A549 (cell line): ENCODE results near the gene STAP2.

Experiments
- JUN ChIP-seq, 2 experiments: fragments of >200 bp; sonication (Bioruptor Twin); formaldehyde crosslinking; IDR thresholded peaks; 2 replicates in 1 of 2; 3 replicates in 1 of 2; pipeline ENCODE4 v1.6.1; 2016 to 2017
- MAZ ChIP-seq: fragments of 150-350 bp; IDR thresholded peaks from 2 replicates; pipeline ENCODE4 v1.6.1; 2014; ENCODE audit warnings: antibody characterized with exemption, low read depth, low read length, borderline replicate concordance
- TF ChIP-seq, protein P1 (sequence below): fragments of >200 bp; sonication (Bioruptor Twin); formaldehyde crosslinking; IDR thresholded peaks from 3 replicates; pipeline ENCODE4 v1.5.1; 2016
- TF ChIP-seq, protein P2 (sequence below): fragments of 450-650 bp; IDR thresholded peaks from 2 replicates; pipeline ENCODE4 v1.6.1; 2014; ENCODE audit warnings: antibody characterized with exemption

- TF ChIP-seq MAZ: no peak
- no peak for TF ChIP-seq JUN (IDR thresholded peaks at IDR 0.05)
- TF ChIP-seq, protein P1, sequence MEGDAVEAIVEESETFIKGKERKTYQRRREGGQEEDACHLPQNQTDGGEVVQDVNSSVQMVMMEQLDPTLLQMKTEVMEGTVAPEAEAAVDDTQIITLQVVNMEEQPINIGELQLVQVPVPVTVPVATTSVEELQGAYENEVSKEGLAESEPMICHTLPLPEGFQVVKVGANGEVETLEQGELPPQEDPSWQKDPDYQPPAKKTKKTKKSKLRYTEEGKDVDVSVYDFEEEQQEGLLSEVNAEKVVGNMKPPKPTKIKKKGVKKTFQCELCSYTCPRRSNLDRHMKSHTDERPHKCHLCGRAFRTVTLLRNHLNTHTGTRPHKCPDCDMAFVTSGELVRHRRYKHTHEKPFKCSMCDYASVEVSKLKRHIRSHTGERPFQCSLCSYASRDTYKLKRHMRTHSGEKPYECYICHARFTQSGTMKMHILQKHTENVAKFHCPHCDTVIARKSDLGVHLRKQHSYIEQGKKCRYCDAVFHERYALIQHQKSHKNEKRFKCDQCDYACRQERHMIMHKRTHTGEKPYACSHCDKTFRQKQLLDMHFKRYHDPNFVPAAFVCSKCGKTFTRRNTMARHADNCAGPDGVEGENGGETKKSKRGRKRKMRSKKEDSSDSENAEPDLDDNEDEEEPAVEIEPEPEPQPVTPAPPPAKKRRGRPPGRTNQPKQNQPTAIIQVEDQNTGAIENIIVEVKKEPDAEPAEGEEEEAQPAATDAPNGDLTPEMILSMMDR: no peak
- TF ChIP-seq, protein P2, sequence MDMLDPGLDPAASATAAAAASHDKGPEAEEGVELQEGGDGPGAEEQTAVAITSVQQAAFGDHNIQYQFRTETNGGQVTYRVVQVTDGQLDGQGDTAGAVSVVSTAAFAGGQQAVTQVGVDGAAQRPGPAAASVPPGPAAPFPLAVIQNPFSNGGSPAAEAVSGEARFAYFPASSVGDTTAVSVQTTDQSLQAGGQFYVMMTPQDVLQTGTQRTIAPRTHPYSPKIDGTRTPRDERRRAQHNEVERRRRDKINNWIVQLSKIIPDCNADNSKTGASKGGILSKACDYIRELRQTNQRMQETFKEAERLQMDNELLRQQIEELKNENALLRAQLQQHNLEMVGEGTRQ: no peak
Measured at GRCh38 chr19:4350726-4351125, 12.1 kb upstream of the STAP2 start.
